ENCODE measurements around the gene SLAMF1. TPM values are rescaled to one million over a fixed set of nuclear protein-coding genes. Genes with fewer than 3 reads are reported as not detected.

SLAMF1 gene
- total RNA-seq, 2 experiments from 2014 or later = 166 TPM

GRCh38 chr1:160639652-160640051 lies 7.2 kb downstream of the SLAMF1 start:
- Mint-ChIP-seq H3K27ac (peak overlapping the region; percentile 92), H3K36me3 (peaks cover 90% of the 10 kb centered on the region), H3K27me3 (no peaks in the 10 kb centered on the region), H3K4me3 (peak overlapping the region; percentile 76), H3K4me1 (ENCODE audit: low read depth) (peaks cover 69% of the 10 kb centered on the region), H3K9me3 (no peaks in the 10 kb centered on the region)
- DNase-seq = peak; percentile 44
- intact Hi-C loops (cut with micrococcal nuclease) = loop anchor here (1.0 to 10.0 kb wide), 5 partner anchors 16 to 715 kb away; partner anchors contain the start of genes LY9 and TAGLN2
- POLR2A ChIA-PET = interaction anchor here (1.0 to 10.7 kb wide), 9 partner anchors 12 to 186 kb away, joined by 3 to 288 read pairs (median 5); partner anchors contain the start of gene CD48
- CTCF ChIA-PET = interaction anchor here (0.6 to 2.2 kb wide), 10 partner anchors 11 to 186 kb away, joined by 3 to 17 read pairs (median 8); no protein-coding TSS in a partner anchor

DNA sequence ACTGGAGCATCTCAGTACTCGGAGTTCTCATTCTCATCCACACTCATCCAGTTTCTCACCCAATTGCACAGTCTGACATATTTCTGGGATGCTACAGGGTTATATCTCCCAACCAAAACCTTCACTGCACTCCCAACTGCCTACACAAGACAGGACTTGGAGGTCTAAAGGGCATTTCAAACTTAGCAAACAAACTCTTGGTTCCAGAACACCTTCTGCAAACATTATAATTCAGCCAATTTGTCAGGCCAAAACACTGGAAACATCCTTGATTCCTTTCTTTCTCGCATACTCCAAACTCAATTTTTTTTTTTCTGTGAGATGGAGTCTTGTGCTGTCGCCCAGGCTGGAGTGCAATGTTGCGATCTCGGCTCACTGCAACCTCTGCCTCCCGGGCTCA lies 7.9 kb downstream of the SLAMF1 start:
- H3K36me3 Mint-ChIP-seq = peaks cover 90% of the 10 kb centered on the region
- intact Hi-C loops (cut with micrococcal nuclease) = loop anchor here (1.0 to 2.0 kb wide), 4 partner anchors 8 to 44 kb away; partner anchors contain the start of gene SLAMF1

DNA sequence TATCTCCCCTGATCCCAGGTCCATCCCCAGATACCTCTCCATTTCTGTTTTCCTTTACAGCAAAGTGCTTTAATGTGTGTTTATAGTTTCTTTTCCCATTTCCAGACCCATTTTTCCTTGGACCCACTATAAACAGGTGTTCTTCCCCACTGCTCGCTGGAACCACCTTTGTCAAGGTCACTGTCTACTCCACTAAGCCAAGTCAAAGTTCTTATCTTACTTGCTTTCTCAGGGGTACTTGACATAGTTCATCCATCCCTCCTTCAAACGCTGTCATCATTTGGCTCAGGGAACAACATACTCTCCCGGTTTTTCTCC lies 8.3 kb downstream of the SLAMF1 start:
- DNase-seq = no peak
- ChIA-PET CTCF (interaction anchor here (2.2 kb wide), 1 partner anchor 42 kb away, joined by 12 read pairs; no protein-coding TSS in a partner anchor), POLR2A (interaction anchor here (1.2 to 10.7 kb wide), 4 partner anchors 8 to 11 kb away, joined by 3 to 288 read pairs (median 6); partner anchors contain the start of gene SLAMF1)
- Mint-ChIP-seq H3K4me1 (ENCODE audit: low read depth) (peaks cover 80% of the 10 kb centered on the region), H3K36me3 (peaks cover 90% of the 10 kb centered on the region), H3K9me3 (no peaks in the 10 kb centered on the region), H3K27ac (peak overlapping the region; percentile 92), H3K4me3 (peak overlapping the region; percentile 76), H3K27me3 (no peaks in the 10 kb centered on the region)
- intact Hi-C loops (cut with micrococcal nuclease) = loop anchor here (1.0 to 2.0 kb wide), 4 partner anchors 9 to 44 kb away; partner anchors contain the start of gene SLAMF1

More for the DNA sequence above, 7.9 kb downstream of the SLAMF1 start:
- Mint-ChIP-seq H3K4me1 (ENCODE audit: low read depth) (peaks cover 76% of the 10 kb centered on the region), H3K9me3 (no peaks in the 10 kb centered on the region), H3K27ac (peak overlapping the region; percentile 92), H3K27me3 (no peaks in the 10 kb centered on the region), H3K4me3 (peak overlapping the region; percentile 76)
- ChIA-PET POLR2A (interaction anchor here (1.9 to 10.7 kb wide), 3 partner anchors 12 to 70 kb away, joined by 7 to 288 read pairs (median 19); no protein-coding TSS in a partner anchor), CTCF (interaction anchor here (1.9 to 2.2 kb wide), 2 partner anchors 36 to 42 kb away, joined by 6 to 12 read pairs; no protein-coding TSS in a partner anchor)
- DNase-seq = no peak

GRCh38 chr1:160637821-160638539 lies 8.9 kb downstream of the SLAMF1 start:
- no peaks in the 10 kb centered on the region for H3K27me3 Mint-ChIP-seq
- peaks cover 86% of the 10 kb centered on the region for H3K4me1 Mint-ChIP-seq (ENCODE audit: low read depth)
- peaks cover 90% of the 10 kb centered on the region for H3K36me3 Mint-ChIP-seq

GRCh38 chr1:160637065-160637464 lies 9.8 kb downstream of the SLAMF1 start:
- Mint-ChIP-seq H3K36me3 (peaks cover 87% of the 10 kb centered on the region), H3K4me3 (peak overlapping the region; percentile 76), H3K4me1 (ENCODE audit: low read depth) (peaks cover 87% of the 10 kb centered on the region), H3K27me3 (no peaks in the 10 kb centered on the region), H3K9me3 (no peaks in the 10 kb centered on the region), H3K27ac (peak overlapping the region; percentile 92)
- DNase-seq = no peak
- ChIA-PET CTCF (no interaction called here), POLR2A (interaction anchor here (0.7 to 1.2 kb wide), 4 partner anchors 8 to 28 kb away, joined by 3 to 7 read pairs (median 4); partner anchors contain the start of gene SLAMF1)
- intact Hi-C loops (cut with micrococcal nuclease) = no loop called here

More at GRCh38 chr1:160637821-160638539, 8.9 kb downstream of the SLAMF1 start:
- peak overlapping the region; percentile 92 for H3K27ac Mint-ChIP-seq
- peak; percentile 64 for DNase-seq
- POLR2A ChIA-PET = interaction anchor here (1.2 kb wide), 3 partner anchors 8 to 10 kb away, joined by 3 to 7 read pairs (median 4); partner anchors contain the start of gene SLAMF1
- no peaks in the 10 kb centered on the region for H3K9me3 Mint-ChIP-seq
- H3K4me3 Mint-ChIP-seq = peak overlapping the region; percentile 76
- intact Hi-C loops (cut with micrococcal nuclease) = loop anchor here (1.0 to 2.0 kb wide), 4 partner anchors 9 to 45 kb away; partner anchors contain the start of gene SLAMF1
- CTCF ChIA-PET = no interaction called here

GRCh38 chr1:160636547-160636946 lies 10.3 kb downstream of the SLAMF1 start:
- ChIA-PET POLR2A (interaction anchor here (0.7 kb wide), 1 partner anchor 29 kb away, joined by 3 read pairs; no protein-coding TSS in a partner anchor), CTCF (no interaction called here)
- Mint-ChIP-seq H3K4me3 (peak overlapping the region; percentile 76), H3K4me1 (ENCODE audit: low read depth) (peaks cover 90% of the 10 kb centered on the region), H3K27me3 (no peaks in the 10 kb centered on the region), H3K9me3 (no peaks in the 10 kb centered on the region), H3K36me3 (peaks cover 91% of the 10 kb centered on the region), H3K27ac (peak overlapping the region; percentile 92)
- no peak for DNase-seq
- intact Hi-C loops (cut with micrococcal nuclease) = no loop called here

GRCh38 chr1:160636076-160636475 lies 10.8 kb downstream of the SLAMF1 start:
- Mint-ChIP-seq H3K4me1 (ENCODE audit: low read depth) (peaks cover 95% of the 10 kb centered on the region), H3K4me3 (no peak overlapping the region), H3K9me3 (no peaks in the 10 kb centered on the region), H3K36me3 (peaks cover 93% of the 10 kb centered on the region), H3K27me3 (no peaks in the 10 kb centered on the region), H3K27ac (peak overlapping the region; percentile 92)
- POLR2A ChIA-PET = interaction anchor here (0.5 to 0.8 kb wide), 3 partner anchors 9 to 13 kb away, joined by 3 to 4 read pairs (median 3); no protein-coding TSS in a partner anchor
- CTCF ChIA-PET = no interaction called here
- intact Hi-C loops (cut with micrococcal nuclease) = no loop called here
- DNase-seq = no peak

DNA sequence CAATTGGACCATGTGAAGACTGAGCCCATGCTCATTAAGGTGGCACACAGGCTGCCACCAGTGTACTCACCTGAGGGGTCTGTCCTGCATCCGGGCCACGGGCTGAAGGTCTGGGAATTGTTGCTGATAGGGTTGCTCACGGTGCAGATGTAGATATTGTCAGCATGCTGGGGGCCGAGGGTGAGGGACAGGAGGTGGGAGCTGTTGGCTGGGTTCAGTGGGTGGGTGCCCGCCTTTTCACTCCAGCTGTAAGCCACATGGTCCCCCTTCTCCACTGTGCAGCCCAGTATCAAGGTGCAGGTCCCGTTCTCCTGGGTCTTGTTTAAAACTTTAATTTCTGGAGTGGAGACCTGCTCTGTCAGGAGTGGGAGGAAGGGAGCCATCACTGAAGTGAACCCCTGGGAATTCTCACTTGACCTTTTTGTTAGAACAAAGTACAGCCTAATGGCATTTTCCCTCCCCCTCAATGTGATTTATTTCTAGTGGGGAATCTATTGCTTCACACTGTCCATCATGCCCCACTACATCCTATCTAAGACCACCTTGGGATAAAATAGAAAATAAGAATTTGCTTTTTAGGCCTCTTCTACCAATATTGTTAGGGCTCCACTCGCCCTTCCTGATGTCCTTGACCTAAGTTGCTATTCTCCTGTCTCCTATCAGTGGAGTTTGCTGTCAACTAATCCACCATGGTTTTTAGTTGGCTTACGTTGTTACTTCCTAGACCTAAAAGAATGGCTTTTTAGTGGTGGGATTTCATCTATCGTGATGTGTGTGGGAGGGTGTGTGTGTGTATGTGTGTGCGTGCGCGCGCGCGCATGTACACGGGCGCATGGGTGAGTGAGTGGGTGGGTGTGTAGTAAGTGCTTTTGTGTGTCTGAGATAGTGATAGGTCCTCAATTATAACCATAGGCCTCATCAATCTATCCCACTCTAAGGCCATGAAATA lies 12.0 kb downstream of the SLAMF1 start:
- Mint-ChIP-seq H3K27ac (peak overlapping the region; percentile 92), H3K27me3 (no peaks in the 10 kb centered on the region), H3K4me1 (ENCODE audit: low read depth) (peaks cover 98% of the 10 kb centered on the region), H3K4me3 (peak overlapping the region; percentile 46), H3K36me3 (peaks cover 95% of the 10 kb centered on the region), H3K9me3 (no peaks in the 10 kb centered on the region)
- peak; percentile 45 for DNase-seq
- ChIA-PET CTCF (no interaction called here), POLR2A (interaction anchor here (0.8 kb wide), 2 partner anchors 8 to 12 kb away, joined by 3 to 4 read pairs; no protein-coding TSS in a partner anchor)
- intact Hi-C loops (cut with micrococcal nuclease) = no loop called here

GRCh38 chr1:160633330-160633903 lies 13.4 kb downstream of the SLAMF1 start:
- CTCF ChIA-PET = interaction anchor here (1.1 to 1.4 kb wide), 3 partner anchors 10 to 18 kb away, joined by 3 to 4 read pairs (median 4); no protein-coding TSS in a partner anchor
- Mint-ChIP-seq H3K36me3 (peaks cover 92% of the 10 kb centered on the region), H3K4me3 (peak overlapping the region; percentile 55), H3K4me1 (ENCODE audit: low read depth) (peaks cover 94% of the 10 kb centered on the region), H3K27ac (peak overlapping the region; percentile 92), H3K9me3 (no peaks in the 10 kb centered on the region), H3K27me3 (no peaks in the 10 kb centered on the region)
- intact Hi-C loops (cut with micrococcal nuclease) = no loop called here
- POLR2A ChIA-PET = interaction anchor here (1.4 to 11.8 kb wide), 2 partner anchors 10 to 11 kb away, joined by 3 to 288 read pairs; partner anchors contain the start of gene SLAMF1
- DNase-seq = no peak

DNA sequence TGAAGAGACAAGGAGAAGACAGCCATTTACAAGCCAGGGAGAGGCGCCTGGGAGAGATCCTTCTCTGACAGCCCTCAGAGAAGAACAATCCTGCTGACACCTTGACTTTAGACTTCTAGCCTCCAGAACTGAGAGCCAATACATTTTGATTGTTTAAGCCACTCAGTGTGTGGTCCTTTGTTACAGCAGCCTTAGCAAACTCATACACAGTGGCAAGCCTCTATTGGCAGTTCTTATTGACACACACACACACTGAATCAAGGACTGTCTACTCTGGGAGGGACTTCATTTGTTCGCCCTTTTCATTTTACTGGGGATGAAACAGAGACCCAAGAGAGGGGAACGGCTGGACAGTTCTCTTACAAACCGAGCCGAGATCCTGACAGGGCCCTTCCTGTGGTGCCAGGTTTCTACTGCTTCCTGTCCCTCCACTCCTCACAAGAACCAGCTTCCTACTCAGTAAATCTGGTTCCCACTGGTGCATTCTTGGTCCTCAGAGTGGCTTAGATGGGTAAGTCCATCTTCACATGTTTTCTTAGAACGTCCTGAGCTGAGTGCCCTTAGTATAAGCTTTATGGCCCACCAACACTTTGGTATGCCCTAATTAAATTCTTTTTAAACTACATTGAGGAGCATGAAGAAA lies 14.7 kb downstream of the SLAMF1 start:
- POLR2A ChIA-PET = interaction anchor here (1.2 to 11.8 kb wide), 5 partner anchors 8 to 74 kb away, joined by 3 to 288 read pairs (median 4); partner anchors contain the start of gene SLAMF1
- no peaks in the 10 kb centered on the region for H3K9me3 Mint-ChIP-seq
- intact Hi-C loops (cut with micrococcal nuclease) = no loop called here

More for the DNA sequence above, 14.7 kb downstream of the SLAMF1 start:
- peak overlapping the region; percentile 98 for H3K27ac Mint-ChIP-seq
- DNase-seq = no peak
- H3K4me3 Mint-ChIP-seq = peak overlapping the region; percentile 63
- peaks cover 88% of the 10 kb centered on the region for H3K36me3 Mint-ChIP-seq
- H3K4me1 Mint-ChIP-seq (ENCODE audit: low read depth) = peaks cover 94% of the 10 kb centered on the region
- CTCF ChIA-PET = interaction anchor here (1.1 to 1.4 kb wide), 4 partner anchors 11 to 43 kb away, joined by 3 to 4 read pairs (median 4); no protein-coding TSS in a partner anchor
- no peaks in the 10 kb centered on the region for H3K27me3 Mint-ChIP-seq

Measured in activated CD4-positive, alpha-beta memory T cell treated with anti-CD3 and anti-CD28 coated beads for 36 hours (primary cell).